NK-92 (cell line): ENCODE results near the gene TPTE2.
"Not testable (repeated sequence)": the region's sequence is repeated elsewhere in the genome, so short reads cannot be mapped to it uniquely, and the experiment has no call there.

ENCODE experiments used
- DNase-seq: peaks from one replicate; lab custom pipeline; 2025; ENCODE audit not compliant: unreplicated experiment; lab: John Stamatoyannopoulos, UW

Gene TPTE2

DNA sequence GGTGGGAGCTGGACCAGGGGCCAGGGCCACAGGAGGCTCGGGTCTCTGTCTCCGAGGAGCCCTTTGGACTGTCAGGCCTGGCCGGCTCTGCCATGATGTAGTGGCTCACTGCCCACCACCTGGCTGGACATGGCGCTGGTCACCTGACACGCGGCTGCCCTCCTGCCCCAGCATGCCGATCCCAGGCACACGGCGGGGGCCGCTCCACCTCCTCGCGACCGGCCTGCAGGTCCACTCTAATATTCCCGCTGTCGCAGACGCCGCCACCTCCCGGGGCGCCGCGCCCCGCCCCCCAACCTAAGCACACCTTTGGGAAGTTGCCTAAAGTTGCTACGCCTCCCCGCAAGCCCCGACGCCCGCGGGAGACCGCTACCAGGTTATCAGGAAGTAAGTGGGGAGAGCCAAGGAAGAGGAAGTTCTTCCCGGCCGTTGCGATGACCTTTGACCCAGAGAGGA, at the start of gene TPTE2:
TSS of gene TPTE2 (minus strand) at position 406 of the 456 bp plus-strand sequence. CDS start 58,298 bp downstream, outside the sequence.
- DNase-seq: not testable (repeated sequence)

DNA sequence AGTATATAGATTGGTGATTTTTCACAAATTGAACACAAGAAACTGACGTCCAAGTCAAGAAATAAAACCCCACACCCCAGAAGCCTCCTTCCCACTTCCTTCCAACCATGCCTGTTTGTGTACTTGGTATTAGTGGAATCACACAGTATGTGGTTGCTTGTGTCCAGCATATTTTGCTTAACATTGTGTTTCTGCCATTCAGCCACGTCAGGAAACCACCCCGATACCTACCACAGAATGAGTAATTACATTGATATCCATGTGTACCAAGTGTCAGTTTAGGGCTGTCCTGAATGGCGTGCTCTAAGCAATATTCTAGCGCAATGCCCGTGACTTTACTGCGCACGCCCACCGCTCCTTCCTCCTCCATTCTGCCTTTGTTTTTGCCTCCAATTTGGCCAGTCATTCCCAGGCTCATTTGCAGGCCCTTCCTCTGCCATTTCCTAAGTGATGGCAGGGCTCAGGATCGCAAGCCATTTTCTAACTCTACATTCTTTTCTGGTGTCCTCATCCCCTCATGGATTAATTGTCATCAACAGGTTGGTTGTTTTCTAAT, 46.3 kb upstream of the TPTE2 start:
- no peak for DNase-seq

- DNase-seq: no peak
These were observed 45.4 kb upstream of the TPTE2 start for GRCh38 chr13:19606737-19607136.

GRCh38 chr13:19606152-19606551, 44.8 kb upstream of the TPTE2 start:
- DNase-seq: no peak

GRCh38 chr13:19605161-19605955, 44.0 kb upstream of the TPTE2 start:
- DNase-seq: no peak

DNA sequence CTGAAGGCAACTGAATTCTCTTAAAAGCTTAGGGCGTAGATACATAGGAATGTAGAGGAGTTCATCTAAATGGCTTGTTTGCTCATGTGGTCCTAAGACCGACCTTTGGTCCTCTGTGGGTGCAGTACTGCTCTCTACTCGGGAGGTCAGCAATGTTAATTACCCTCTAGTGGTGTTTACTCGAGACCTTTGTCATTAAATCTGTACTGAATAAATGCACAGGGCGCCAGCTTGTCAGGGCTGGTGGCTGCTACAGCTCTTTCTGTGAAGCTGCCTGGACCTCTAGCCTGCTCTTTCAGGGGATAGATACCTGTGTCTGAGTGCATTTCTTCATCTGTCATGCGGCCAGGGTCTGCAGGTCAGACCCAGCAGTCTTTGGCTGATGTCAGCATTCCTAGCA, 43.0 kb upstream of the TPTE2 start:
- DNase-seq: no peak

DNA sequence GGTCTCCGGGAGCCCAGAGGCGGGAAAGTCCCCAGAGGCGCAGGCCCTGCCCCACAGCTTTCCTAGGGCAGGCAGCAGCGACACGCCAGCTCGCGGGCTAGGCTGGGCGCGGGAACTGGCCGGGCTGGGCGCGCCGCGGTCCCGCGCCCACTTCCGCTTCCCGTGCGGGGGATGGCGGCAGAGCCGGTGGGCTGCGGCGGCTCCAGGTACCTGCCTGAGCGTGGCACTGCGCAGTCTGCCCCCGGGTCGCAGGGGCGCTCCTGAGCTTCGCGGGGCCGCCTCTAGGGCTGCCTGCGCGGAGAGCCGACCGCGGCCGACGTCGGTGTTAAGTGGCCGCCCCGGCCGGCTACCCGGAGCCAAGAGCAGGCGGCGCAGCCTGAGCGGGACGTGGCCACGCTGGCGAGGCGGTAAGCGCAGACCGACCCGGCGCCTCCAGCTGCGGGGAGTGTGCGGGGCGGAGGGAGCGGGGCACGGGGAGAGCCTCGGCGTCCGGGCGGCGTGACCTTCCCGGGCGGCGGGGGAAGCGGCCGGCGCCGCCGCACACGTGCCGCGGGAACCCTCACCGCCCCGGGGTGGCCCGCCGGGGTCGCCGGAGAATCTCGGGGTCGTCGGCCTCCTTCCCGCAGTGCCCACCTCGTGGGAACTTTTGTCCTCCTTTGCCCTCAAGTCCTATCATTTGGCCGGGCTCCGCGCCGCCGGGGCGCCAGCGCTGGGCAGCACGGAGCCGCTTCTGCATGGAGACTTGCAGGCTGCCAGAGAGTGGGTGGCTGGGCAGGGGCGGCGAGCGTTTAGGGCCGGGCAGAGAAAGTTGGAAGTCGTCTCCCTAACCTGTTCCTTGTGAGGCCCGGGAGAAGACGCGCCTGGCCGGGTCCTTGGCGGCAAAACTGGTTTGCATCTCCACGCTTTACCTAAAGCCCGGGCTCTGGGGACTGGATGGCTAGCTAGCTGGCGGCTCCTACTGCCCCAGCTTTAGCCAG, 40.7 kb upstream of the TPTE2 start:
- DNase-seq: no peak

- no peak for DNase-seq
These were observed 36.2 kb upstream of the TPTE2 start for GRCh38 chr13:19597523-19597922.

DNA sequence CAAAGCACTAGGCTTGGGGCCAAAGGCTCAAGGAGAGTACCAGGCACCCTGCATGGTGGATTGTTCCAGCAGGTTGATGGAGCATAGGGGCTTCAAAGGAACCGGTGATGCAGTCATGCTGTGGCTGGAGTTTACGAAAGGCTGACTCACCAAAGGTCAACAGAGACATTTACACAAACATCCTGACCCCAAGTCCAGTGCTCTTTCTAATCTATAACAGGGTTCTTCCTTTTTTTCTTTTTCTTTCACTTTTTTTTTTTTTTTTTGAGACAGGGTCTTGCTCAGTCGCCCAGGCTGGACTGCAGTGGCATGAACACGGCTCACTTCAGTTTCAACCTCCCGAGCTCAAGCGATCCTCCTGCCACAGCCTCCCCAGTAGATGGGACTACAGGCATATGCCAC, 35.6 kb upstream of the TPTE2 start:
- DNase-seq: no peak

- DNase-seq: no peak
These were observed 34.8 kb upstream of the TPTE2 start for GRCh38 chr13:19596086-19596485.

DNA sequence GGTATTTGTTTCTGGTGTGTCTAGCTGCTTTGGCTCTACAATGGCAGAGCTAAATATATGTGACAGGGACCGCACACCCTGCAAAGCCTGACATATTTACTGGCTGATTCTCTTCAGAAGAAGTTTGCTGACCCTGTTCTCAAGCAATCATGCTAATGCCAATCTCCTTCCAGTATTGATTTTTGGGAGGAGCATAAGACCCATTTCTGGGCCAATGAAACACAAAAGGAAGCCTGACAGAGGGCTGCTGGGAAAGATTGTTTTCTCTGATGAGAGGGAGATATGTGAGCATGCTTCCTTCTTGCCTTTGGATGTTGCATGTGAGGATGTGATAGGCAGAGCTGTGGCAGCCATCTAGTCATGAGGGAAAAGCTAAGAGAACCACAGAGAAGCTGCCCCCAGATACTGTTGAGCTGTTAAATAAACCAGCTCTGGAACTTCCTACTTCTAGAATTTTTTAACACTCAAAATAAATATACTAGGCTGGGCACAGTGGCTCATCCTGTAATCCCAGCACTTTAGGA, 31.4 kb upstream of the TPTE2 start:
- no peak for DNase-seq

GRCh38 chr13:19591864-19592263, 30.5 kb upstream of the TPTE2 start:
- no peak for DNase-seq

- no peak for DNase-seq
These were observed 29.1 kb upstream of the TPTE2 start for GRCh38 chr13:19590423-19590822.

- no peak for DNase-seq
These were observed 28.0 kb upstream of the TPTE2 start for GRCh38 chr13:19589312-19589711.

DNA sequence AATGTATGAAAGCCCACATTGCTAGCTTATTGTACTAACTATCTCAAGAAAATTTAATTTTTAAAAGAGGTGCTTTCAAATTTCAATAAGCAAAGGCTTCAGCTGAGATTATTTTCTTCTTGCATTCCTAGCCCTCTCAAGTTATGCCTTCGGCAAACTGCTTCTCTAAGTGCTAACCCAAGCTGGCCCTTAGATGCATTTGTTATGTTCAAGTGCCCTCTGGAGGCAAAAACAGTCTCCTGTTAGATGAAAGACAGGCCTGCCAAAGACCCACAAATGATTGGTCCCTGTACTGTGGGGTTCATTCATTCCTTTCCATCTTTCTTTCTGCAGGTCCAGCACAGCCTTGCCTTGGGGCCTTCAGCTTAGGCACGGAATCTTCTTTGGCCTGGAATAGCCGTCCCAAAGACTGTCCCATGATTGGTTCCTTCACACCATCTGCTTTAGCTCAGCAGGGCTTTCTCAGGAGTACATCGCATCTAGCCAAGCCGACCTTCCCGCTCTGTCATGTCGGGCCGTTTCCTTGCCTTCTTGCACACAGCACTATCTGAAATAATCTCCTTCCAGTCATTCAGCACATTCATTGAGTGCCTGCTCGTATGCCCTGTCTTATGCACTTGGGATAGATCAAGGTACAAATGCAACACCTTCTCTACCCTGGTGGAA, 26.4 kb upstream of the TPTE2 start:
- DNase-seq: no peak

GRCh38 chr13:19586904-19587634, 25.7 kb upstream of the TPTE2 start:
- DNase-seq: no peak

DNA sequence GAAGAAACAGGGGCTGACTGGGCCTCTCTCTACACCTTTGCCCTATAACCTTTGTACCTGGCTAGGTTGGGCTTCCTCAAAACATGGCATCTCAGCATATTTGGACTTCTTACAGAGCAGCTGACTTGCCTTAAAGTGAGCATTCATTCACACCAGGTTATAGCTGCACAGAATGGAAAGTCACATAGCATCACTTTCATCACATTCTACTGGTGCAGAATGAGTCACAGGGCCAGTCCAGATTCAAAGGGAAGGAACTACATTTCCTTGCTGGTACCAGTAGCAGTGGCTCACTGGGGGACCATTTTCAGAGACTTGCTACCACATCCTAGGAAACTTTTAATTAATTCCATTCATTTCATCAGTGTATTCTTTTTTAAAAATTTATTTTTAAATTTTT, 20.3 kb upstream of the TPTE2 start:
- DNase-seq: no peak

- DNase-seq: no peak
These were observed 13.9 kb upstream of the TPTE2 start for GRCh38 chr13:19575230-19575629.

DNA sequence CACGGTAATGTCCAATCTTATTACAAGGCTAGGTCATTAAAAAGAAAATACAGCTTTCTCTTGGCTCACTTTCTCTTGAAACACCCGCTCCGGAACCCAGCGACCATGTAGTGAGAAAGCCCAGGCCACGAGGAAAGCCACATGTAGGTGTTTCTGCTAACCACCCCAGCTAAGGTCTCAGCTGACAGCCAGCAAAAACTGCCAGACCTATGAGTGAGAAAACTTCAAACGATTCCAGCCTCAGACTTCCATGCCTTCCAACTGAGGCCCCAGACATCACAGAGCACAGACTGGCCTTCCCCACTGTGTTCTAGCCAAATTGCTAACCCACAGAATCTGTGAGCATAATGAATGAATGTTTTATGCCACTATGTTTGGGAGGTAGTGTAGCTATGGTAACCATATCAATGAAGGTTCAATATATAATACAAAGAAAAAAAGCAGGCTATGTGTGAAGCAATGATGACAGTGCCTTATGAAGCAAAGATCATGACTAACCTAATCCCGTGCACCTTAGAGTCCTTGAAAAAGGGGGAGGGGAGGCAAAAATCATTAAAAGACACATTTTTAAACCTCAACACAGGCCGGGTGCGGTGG, 11.9 kb upstream of the TPTE2 start:
- DNase-seq: no peak

- DNase-seq: no peak
These were observed 10.9 kb upstream of the TPTE2 start for GRCh38 chr13:19572280-19572679.
